Measurements from ENCODE around the gene GJD3.
A peak's percentile ranks its signal among the peaks of the same experiment; 100 is the strongest.
"Not testable (repeated sequence)": the region's sequence is repeated elsewhere in the genome, so short reads cannot be mapped to it uniquely, and the experiment has no call there.

The GJD3 gene, protein sequence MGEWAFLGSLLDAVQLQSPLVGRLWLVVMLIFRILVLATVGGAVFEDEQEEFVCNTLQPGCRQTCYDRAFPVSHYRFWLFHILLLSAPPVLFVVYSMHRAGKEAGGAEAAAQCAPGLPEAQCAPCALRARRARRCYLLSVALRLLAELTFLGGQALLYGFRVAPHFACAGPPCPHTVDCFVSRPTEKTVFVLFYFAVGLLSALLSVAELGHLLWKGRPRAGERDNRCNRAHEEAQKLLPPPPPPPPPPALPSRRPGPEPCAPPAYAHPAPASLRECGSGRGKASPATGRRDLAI

DNA sequence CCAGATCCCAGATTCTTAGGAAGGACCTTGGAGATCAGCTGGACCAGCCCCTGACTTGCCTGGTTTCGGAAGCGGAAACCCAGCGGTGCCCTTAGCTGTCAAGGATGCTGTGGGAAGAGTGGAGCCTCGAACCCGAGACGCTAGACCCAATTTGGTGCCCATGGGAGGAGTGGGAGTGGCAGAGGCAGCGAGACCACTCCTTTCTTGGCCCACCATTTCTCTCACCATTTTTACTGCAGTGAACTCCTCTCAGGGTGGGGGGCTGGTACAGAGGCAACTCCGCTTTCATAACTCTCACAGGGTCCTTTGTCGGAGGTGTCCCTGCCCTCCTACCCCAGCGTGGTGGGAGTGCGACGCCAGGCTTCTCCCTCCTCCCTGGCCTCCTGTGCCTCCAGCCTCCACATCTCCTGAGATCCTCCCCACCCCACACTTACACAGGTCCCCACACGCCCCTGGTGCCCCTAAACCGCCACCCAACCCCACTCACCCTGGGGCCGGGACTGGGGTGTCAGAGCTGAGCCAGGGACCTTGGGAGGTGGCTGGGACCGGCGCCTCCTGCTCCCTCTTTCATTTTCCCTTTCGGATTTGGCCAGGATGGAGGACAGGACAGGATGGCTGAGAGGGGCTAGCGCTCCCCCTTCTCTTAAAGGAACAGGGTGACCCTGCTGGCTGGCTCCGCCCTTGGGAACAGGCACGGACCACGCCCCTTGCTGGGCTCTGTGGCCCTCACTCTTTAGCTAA lies at the start of gene GJD3:
Gene GJD3, minus strand, starts transcription at position 617 of the 741 bp plus-strand sequence. CDS start 922 bp downstream, outside the sequence.
- DNase-seq: no peak

DNA sequence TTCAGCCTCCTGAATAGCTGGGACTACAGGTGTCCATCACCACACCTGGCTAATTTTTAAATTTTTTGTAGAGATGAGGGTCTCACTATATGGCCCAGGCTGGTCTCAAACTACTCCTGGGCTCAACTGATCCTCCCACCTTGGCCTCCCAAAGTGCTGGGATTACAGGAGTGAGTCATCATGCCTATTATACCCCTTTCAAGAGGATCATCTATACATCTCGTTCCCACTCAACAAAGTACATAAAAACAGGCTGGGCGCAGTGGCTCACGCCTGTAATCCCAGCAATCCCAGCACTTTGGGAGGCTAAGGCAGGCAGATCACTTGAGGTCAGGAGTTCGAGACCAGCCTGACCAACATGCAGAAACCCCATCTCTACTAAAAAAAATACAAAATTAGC lies 49.8 kb upstream of the GJD3 start:
- DNase-seq: not testable (repeated sequence)

DNA sequence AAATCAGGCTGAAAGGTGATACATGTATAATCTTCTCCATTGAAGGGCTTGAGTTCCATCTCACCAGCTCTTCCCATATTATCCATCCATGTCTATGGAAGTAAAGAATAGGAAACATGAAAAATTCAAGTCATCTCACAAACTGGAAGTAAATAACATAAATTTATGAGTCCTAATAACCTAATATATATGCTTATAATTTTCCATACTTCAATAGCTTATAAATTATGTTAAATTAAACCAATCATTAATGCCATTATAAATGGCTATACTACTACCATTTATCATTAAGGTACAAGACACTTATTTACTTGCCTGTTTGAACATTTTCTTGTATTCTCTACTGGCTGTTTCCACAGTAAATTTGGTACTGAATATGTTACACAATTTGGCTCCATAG lies 48.3 kb upstream of the GJD3 start:
- DNase-seq: no peak

DNA sequence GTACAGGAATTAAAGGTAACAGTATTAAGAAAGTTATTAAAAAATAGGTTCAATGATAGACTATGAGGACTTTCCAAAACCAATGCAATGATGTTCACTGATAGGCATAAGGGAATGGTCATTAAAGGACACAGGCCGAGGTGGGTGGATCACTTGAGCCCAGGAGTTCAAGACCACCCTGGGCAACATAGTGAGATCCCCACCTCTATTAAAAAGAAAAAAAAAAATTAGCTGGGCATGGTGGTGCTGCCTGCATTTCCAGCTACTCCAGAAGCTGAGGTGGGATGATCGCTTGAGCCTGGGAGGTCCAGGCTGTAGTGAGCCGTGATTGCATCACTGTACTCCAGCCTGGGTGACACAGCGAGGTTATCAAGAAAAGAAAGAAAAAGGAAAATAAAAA lies 47.3 kb upstream of the GJD3 start:
- no peak for DNase-seq

- no peak for DNase-seq
Observed at GRCh38 chr17:40410082-40410481, 45.5 kb upstream of the GJD3 start.

- DNase-seq: not testable (repeated sequence)
Observed at GRCh38 chr17:40409540-40409939, 45.0 kb upstream of the GJD3 start.

DNA sequence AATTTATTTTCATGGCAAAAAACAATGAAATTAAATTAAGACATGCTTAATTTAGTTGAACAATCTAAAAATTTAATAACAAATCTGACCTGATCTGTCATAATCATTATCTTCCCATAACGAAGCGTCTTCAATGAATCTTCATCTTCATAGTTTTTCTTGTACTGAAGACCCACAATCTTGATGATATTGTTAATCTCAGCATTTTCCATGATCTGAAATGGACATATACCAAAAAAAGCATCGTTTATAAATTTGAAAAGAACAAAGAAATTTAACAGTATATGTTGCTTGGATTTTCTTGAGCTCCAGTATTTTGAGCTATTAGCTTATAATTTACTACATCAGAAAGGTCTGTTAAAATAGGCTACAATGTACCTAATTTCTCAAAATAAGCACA lies 42.9 kb upstream of the GJD3 start:
- no peak for DNase-seq

DNA sequence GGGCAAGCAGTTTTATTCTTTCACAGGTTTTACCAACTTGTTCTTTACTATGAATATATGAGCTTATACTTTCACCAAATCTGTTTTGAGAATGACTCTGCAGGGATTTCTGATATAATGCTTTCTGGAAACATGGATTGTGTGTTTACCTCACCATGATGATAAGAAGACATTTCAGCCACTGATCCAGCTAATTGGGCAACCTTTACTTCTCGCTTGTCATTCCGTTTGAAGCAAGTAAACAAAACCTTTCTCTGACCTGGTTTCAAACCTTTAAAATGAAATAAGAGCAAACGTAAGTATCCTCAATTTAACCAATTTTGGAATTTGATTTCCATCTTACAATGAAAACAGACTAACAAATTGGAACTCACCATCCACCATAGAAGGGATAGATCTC lies 39.5 kb upstream of the GJD3 start:
- DNase-seq: no peak

DNA sequence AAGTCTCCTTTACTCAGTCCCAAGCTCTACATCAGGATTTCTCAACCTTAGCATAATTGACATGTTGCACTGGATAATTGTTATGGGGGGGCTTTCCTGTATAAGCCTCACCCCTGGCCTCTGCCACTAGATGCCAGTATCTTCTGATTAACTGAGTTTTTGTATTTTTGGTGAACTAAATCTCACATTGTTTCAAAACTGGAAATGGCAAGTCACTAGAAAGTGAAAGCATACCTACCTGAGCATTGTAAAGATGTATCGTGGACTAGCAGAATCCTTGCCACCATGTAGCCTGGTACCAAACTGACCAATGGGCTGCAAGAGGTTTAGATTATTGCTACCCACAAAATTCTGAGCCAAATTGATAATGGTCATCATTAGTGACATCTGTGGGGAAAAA lies 38.1 kb upstream of the GJD3 start:
- DNase-seq: no peak

DNA sequence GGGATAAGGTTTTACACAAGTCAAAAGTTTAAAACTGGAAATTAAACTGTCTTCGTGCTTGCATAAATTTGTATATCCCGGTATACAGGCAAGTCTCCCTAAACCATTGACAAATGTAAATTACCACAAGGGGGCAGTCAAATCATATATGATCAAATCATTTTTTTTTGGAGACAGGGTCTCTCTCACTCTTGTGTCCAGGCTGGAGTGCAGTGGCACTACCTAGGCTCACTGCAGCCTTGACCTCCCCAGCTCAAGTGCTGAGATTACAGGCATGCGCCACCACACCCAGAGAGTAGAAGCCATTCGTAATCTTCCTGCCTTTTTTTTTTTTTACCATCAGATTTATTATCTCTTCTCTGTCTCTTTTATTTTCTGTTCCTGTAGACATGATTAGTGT lies 34.6 kb upstream of the GJD3 start:
- peak; percentile 33 to 63 for DNase-seq

DNA sequence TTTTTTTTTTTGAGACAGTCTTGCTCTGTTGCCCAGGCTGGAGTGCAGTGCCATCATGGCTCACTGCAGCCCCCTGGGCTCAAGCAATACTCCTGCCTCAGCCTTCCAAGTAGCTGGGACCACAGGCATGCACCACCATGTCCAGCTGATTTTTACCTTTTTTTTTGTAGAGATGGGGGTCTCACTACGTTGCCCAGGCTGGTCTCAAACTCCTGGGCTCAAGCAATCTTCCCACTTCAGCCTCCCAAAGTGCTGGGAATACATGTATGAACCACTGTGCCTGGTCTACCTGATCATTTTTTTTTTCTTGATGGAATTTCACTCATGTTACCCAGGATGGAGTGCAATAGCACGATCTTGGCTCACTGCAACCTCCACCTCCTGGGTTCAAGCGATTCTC lies 22.0 kb upstream of the GJD3 start:
- DNase-seq: not testable (repeated sequence)

- DNase-seq: no peak
Observed at GRCh38 chr17:40382251-40382650, 17.7 kb upstream of the GJD3 start.

- DNase-seq: no peak
Observed at GRCh38 chr17:40378966-40379365, 14.4 kb upstream of the GJD3 start.

DNA sequence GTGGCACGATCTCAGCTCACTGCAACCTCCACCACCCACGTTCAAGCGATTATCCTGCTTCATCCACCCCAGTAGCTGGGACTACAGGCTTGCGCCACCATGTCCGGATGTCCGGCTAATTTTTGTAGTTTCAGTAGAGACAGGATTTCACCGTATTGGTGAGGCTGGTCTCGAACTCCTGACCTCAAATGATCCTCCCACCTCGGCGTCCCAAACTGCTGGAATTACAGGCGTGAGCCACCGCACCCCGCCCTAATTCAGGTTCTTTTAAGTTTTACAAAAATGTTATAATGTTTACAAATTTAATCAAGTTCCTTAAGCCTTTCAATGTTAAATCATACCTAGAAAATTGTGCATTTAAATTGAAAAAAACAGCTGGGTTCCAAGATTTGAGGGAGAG lies 13.3 kb upstream of the GJD3 start:
- DNase-seq: no peak

GRCh38 chr17:40376541-40376940 lies 12.0 kb upstream of the GJD3 start:
- DNase-seq: not testable (repeated sequence)

- not testable (repeated sequence) for DNase-seq
Observed at GRCh38 chr17:40375786-40376185, 11.2 kb upstream of the GJD3 start.

- DNase-seq: no peak
Observed at GRCh38 chr17:40374821-40375498, 10.4 kb upstream of the GJD3 start.

- no peak for DNase-seq
Observed at GRCh38 chr17:40373999-40374398, 9.5 kb upstream of the GJD3 start.

DNA sequence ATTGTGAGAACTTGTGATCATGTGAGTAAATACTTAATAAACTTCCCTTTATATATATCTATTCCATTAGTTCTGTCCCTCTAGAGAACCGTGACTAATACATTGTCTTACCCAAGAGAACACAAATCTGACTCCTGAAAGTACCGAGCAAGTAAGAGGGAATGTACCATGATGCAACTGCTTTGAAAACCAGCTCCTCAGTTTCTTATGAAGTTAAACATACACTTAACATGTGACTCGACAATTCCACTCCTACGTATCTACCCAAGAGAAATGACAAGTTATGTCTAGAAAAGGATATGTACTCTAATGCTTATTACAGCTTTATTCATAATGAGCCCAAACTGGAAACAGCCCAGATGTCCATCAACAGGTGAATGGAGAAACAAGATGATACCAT lies 8.8 kb upstream of the GJD3 start:
- DNase-seq: no peak

- not testable (repeated sequence) for DNase-seq
Observed at GRCh38 chr17:40372644-40373043, 8.1 kb upstream of the GJD3 start.

GRCh38 chr17:40372031-40372430 lies 7.5 kb upstream of the GJD3 start:
- no peak for DNase-seq

DNA sequence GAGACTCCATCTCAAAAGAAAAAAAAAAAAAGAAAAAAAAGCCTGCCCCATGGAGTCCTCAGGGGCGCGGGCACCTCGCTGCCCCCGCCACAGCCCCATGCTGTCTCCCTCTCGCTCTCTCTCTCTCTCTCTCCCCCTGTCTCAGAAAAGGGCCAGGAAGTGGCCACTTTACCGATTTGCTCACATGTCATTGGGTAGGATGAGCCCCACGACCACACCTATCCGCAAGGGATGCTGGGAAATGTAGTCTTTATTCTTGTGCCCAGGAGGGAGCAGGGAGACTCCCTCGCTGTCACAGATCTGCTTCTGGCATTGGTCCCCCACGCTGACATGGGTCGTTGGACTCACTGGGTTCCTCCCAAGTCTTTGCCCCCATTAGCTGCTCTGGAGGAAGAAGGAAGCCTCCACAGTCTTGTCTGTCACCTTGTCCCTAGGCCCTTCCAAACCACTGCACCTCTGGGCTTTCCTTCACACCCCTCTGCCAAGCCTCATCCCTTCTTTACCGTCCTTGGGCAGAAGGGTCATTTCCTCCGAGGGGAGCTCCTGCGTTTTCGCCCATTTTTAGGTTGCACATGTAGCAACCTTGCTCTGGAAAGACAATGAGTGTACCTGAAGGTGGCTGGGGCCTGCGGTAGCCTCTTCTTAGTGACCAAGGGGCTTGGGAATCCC lies 6.9 kb upstream of the GJD3 start:
- no peak for DNase-seq

GRCh38 chr17:40369923-40370322 lies 5.4 kb upstream of the GJD3 start:
- DNase-seq: no peak
